ENCODE results near the gene HRH3. TPM values are rescaled to one million over a fixed set of nuclear protein-coding genes. Genes with fewer than 3 reads are reported as not detected.

HRH3 gene
- total RNA-seq, 1 donor from 2014 or later, result not detected

DNA sequence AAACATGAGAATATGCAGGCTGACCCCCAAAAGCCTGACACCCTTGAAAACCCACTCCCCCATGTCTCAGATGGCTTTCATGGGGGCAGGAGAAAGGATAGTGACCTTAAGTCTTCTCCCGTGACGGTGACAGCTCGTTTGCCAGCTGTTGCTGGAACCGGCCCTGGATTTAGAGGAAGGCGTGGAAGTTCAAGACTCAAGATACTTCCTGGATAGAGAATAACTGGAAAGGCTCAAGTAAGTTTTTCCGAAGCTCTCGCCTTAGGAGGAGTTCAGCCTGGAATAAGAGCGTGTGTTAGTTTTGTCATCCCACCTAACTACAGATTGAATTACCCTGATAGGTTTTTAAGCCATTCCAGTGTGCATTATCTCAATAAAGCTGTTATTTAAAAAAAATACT is 48.8 kb downstream of the HRH3 start:
- no peaks in the 10 kb centered on the region for H3K27me3 ChIP-seq (ENCODE audit: control insufficient read depth, insufficient read depth, low read length)
- no peak for DNase-seq (ENCODE audit: low read depth)
- no peaks in the 10 kb centered on the region for H3K36me3 ChIP-seq (ENCODE audit: control insufficient read depth, insufficient read depth, low read length)
- no peak overlapping the region for H3K4me3 ChIP-seq (ENCODE audit: low read depth, low read length)
- no peak for TF ChIP-seq CTCF (IDR thresholded peaks at IDR 0.05; ENCODE audit: insufficient read depth, low read length, poor library complexity, severe bottlenecking)

- no peak for TF ChIP-seq CTCF (IDR thresholded peaks at IDR 0.05; ENCODE audit: insufficient read depth, low read length, poor library complexity, severe bottlenecking)
- DNase-seq (ENCODE audit: low read depth), result no peak
- no peaks in the 10 kb centered on the region for H3K27me3 ChIP-seq (ENCODE audit: control insufficient read depth, insufficient read depth, low read length)
- no peaks in the 10 kb centered on the region for H3K36me3 ChIP-seq (ENCODE audit: control insufficient read depth, insufficient read depth, low read length)
- H3K4me3 ChIP-seq (ENCODE audit: low read depth, low read length), result no peak overlapping the region
These were observed 49.5 kb downstream of the HRH3 start for GRCh38 chr20:62170536-62170935.

- no peak for DNase-seq (ENCODE audit: low read depth)
- no peak overlapping the region for H3K4me3 ChIP-seq (ENCODE audit: low read depth, low read length)
These were observed 51.1 kb downstream of the HRH3 start for GRCh38 chr20:62168890-62169435.

GRCh38 chr20:62168061-62168460 is 52.0 kb downstream of the HRH3 start:
- H3K4me3 ChIP-seq (ENCODE audit: low read depth, low read length), result no peak overlapping the region
- no peaks in the 10 kb centered on the region for H3K27me3 ChIP-seq (ENCODE audit: control insufficient read depth, insufficient read depth, low read length)
- no peak for DNase-seq (ENCODE audit: low read depth)
- no peak for TF ChIP-seq CTCF (IDR thresholded peaks at IDR 0.05; ENCODE audit: insufficient read depth, low read length, poor library complexity, severe bottlenecking)
- H3K36me3 ChIP-seq (ENCODE audit: control insufficient read depth, insufficient read depth, low read length), result no peaks in the 10 kb centered on the region

More at GRCh38 chr20:62168890-62169435, 51.1 kb downstream of the HRH3 start:
- Histone ChIP-seq H3K27me3 (ENCODE audit: control insufficient read depth, insufficient read depth, low read length) (no peaks in the 10 kb centered on the region), H3K36me3 (ENCODE audit: control insufficient read depth, insufficient read depth, low read length) (no peaks in the 10 kb centered on the region)
- no peak for TF ChIP-seq CTCF (IDR thresholded peaks at IDR 0.05; ENCODE audit: insufficient read depth, low read length, poor library complexity, severe bottlenecking)

- no peaks in the 10 kb centered on the region for H3K27me3 ChIP-seq (ENCODE audit: control insufficient read depth, insufficient read depth, low read length)
- no peak overlapping the region for H3K4me3 ChIP-seq (ENCODE audit: low read depth, low read length)
- DNase-seq (ENCODE audit: low read depth), result no peak
- no peak for TF ChIP-seq CTCF (IDR thresholded peaks at IDR 0.05; ENCODE audit: insufficient read depth, low read length, poor library complexity, severe bottlenecking)
- no peaks in the 10 kb centered on the region for H3K36me3 ChIP-seq (ENCODE audit: control insufficient read depth, insufficient read depth, low read length)
These were observed 52.6 kb downstream of the HRH3 start for GRCh38 chr20:62167474-62167873.

GRCh38 chr20:62165762-62166399 is 54.2 kb downstream of the HRH3 start:
- no peak overlapping the region for H3K4me3 ChIP-seq (ENCODE audit: low read depth, low read length)
- TF ChIP-seq CTCF (IDR thresholded peaks at IDR 0.05; ENCODE audit: insufficient read depth, low read length, poor library complexity, severe bottlenecking), result no peak
- no peaks in the 10 kb centered on the region for H3K36me3 ChIP-seq (ENCODE audit: control insufficient read depth, insufficient read depth, low read length)
- H3K27me3 ChIP-seq (ENCODE audit: control insufficient read depth, insufficient read depth, low read length), result no peaks in the 10 kb centered on the region
- no peak for DNase-seq (ENCODE audit: low read depth)

Data from kidney epithelial cell (primary cell).